ENCODE measurements around the gene KRT77. TPM values are rescaled to one million over a fixed set of nuclear protein-coding genes. Genes with fewer than 3 reads are reported as not detected.

KRT77 gene
- total RNA-seq, 2 donors from 2014 or later, result not detected

DNA sequence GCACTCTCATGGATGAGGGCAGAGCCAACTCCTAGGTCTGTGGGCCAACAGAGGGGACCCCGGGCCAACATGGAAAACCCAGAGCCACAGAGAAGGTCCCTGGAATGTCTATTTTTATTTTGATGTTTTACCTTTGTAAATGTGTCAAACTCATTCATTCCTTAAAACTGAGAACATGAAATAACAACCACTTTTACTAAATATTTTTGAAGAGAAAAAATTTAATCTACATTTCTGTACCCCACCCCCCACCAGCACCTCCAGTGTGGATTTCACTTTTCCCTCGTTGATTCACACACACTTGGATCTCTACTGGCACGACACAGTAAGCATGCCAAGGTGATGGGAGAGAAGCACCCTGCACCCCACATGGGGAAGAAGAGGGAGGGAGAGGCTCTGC is 6.7 kb downstream of the KRT77 start:
- Mint-ChIP-seq H3K27me3 (peaks cover 7 to 14% of the 10 kb centered on the region in 2 donors), H3K36me3 (no peaks in the 10 kb centered on the region), H3K4me3 (no peak overlapping the region), H3K9me3 (no peaks in the 10 kb centered on the region), H3K27ac (no peak overlapping the region), H3K4me1 (ENCODE audit: low read depth in 2 of 2) (peaks cover 5 to 16% of the 10 kb centered on the region in 2 donors)
- ATAC-seq (no peak), DNase-seq (ENCODE audit: low spot score) (no peak)

DNA sequence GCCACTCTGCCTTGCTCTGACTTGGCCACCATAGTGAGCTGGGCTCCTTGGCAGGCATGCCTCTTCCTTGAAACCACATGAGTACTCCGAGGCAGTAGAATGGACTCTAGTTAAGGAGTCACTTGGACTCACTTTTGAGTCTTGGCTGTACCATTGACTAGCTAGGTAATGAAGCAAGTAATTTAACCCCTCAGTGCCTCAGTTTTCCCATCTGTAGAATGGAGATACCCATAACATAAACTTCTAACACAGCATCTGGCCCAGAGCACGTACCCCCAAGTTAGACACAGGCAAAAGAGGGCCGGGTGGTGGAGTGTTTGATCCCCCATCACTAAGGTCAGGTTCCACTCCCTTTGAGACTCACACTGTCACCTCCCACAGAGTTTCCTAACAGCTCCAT is 8.3 kb downstream of the KRT77 start:
- ATAC-seq (no peak), DNase-seq (ENCODE audit: low spot score) (no peak)
- Mint-ChIP-seq H3K27ac (no peak overlapping the region), H3K36me3 (no peaks in the 10 kb centered on the region), H3K27me3 (peaks cover 10 to 14% of the 10 kb centered on the region in 2 donors), H3K4me3 (no peak overlapping the region), H3K4me1 (ENCODE audit: low read depth in 2 of 2) (peaks cover 14 to 30% of the 10 kb centered on the region in 2 donors), H3K9me3 (no peaks in the 10 kb centered on the region)

DNA sequence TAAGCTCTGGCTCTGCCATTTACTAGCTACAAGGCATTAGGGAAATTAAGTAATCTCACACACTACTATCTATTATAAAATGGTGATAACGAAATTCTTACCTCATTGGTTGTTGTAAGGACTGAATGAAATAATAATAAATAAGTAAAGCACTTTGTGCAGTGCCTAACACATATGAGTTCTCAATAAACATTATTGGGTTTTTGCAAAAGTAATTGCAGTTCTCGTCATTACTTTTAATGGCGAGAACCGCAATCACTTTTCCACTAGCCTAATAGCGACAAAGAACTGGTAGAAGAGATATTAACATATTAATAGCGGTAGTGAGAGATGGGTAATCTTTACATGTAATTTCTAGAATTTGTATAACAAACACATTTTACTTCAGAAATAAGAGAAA is 9.2 kb downstream of the KRT77 start:
- no peaks in the 10 kb centered on the region for H3K9me3 Mint-ChIP-seq
- ATAC-seq (no peak), DNase-seq (ENCODE audit: low spot score) (no peak)
- no peak overlapping the region for H3K27ac Mint-ChIP-seq
- no peak overlapping the region for H3K4me3 Mint-ChIP-seq
- H3K27me3 Mint-ChIP-seq, result peaks cover 10 to 14% of the 10 kb centered on the region in 2 donors
- H3K4me1 Mint-ChIP-seq (ENCODE audit: low read depth in 2 of 2), result peaks cover 18 to 33% of the 10 kb centered on the region in 2 donors
- no peaks in the 10 kb centered on the region for H3K36me3 Mint-ChIP-seq

- no peaks in the 10 kb centered on the region for H3K36me3 Mint-ChIP-seq
- H3K4me3 Mint-ChIP-seq, result peak overlapping the region; percentile 26
- H3K27me3 Mint-ChIP-seq, result peaks cover 10 to 23% of the 10 kb centered on the region in 2 donors
- H3K9me3 Mint-ChIP-seq, result no peaks in the 10 kb centered on the region
- no peak overlapping the region for H3K27ac Mint-ChIP-seq
- no peak for DNase-seq (ENCODE audit: low spot score)
- ATAC-seq, result no peak
- H3K4me1 Mint-ChIP-seq (ENCODE audit: low read depth in 2 of 2), result peaks cover 25 to 42% of the 10 kb centered on the region in 2 donors
Observed at GRCh38 chr12:52693261-52693660, 10.1 kb downstream of the KRT77 start.

DNA sequence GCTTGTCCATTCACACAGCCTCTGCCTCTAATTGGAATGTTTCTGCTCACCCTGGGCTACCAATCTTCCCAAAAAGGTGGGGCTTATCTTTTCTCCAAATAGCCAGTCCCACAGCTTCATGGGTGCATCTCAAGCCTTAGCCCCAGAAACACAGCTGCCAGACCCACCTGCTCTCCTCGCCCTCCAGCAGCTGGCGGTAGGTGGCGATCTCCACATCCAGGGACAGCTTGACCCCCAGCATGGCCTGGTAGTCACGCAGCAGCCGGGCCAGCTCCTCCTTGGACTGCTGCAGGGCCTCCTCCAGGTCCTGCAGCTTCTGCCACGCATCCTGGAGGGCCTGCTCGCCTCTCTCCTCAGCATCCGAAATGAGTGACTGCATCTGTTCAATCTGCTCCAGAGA is 11.1 kb downstream of the KRT77 start:
- Mint-ChIP-seq H3K36me3 (no peaks in the 10 kb centered on the region), H3K27me3 (peaks cover 11 to 23% of the 10 kb centered on the region in 2 donors), H3K27ac (no peak overlapping the region), H3K4me3 (no peak overlapping the region), H3K9me3 (no peaks in the 10 kb centered on the region), H3K4me1 (ENCODE audit: low read depth in 2 of 2) (peaks cover 32 to 51% of the 10 kb centered on the region in 2 donors)
- DNase-seq (ENCODE audit: low spot score) (no peak), ATAC-seq (no peak)

DNA sequence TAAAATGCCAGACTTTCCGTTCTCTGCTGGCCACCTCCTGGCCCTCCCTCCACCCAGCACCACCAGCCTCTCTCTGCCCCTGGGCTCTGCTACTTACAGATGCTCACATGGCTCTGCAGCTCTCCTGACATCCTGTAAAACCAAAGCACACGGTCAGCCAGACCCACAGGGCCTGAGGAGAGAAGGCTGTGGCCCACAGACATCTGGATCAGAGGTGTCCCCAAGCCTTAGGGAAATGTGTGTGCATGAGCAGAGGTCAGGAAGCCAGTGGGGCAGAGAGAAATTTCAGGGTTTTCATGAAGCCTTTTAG is 11.5 kb downstream of the KRT77 start:
- ATAC-seq (no peak), DNase-seq (ENCODE audit: low spot score) (no peak)
- Mint-ChIP-seq H3K4me3 (peak overlapping the region; percentile 77), H3K27me3 (peaks cover 11 to 23% of the 10 kb centered on the region in 2 donors), H3K9me3 (no peaks in the 10 kb centered on the region), H3K4me1 (ENCODE audit: low read depth in 2 of 2) (peaks cover 37 to 53% of the 10 kb centered on the region in 2 donors), H3K36me3 (no peaks in the 10 kb centered on the region), H3K27ac (no peak overlapping the region)

DNA sequence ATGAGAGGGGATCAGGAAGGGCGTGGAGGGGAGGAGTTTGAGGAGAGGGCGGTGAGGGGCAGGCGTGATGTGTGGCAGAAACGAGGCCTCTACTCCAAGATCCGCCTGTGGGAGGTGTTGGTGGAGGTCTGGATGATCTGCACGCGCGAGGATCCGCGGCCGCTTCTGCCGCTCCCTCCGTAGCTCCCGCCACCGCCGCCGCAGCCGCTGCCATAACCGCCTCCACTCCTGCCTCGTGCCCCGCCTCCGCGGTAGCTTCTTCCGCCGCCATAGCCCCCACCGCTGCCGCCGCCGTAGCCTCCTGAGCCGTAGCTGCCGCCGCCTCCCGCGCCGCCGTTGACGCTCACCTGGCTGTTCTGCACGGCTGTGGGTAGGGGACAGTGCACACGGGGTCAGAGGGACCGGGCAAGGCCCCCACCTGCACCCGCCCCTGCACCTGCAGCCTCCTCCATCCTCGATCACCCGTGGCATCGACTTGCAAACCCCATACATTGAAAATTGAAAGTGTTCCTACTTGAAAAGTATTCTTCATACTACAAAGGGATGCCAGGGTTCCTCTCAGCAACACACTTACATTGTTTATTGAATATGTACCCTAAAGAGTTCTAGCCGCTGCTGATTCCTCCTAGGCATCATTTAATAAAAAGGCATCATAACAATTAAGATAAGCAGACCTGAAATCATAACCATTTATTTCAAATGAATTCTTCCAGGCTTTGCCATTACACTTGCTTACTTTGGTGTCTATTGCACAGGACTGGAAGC is 12.1 kb downstream of the KRT77 start:
- no peak overlapping the region for H3K27ac Mint-ChIP-seq
- H3K27me3 Mint-ChIP-seq, result peaks cover 10 to 23% of the 10 kb centered on the region in 2 donors
- ATAC-seq, result peak; percentile 66 to 72

GRCh38 chr12:52690351-52691075 is 12.8 kb downstream of the KRT77 start:
- DNase-seq (ENCODE audit: low spot score), result no peak
- Mint-ChIP-seq H3K27ac (no peak overlapping the region), H3K4me3 (peak overlapping the region; percentile 77), H3K4me1 (ENCODE audit: low read depth in 2 of 2) (peaks cover 41 to 53% of the 10 kb centered on the region in 2 donors), H3K36me3 (no peaks in the 10 kb centered on the region), H3K27me3 (peaks cover 9 to 23% of the 10 kb centered on the region in 2 donors), H3K9me3 (no peaks in the 10 kb centered on the region)
- no peak for ATAC-seq

More for the DNA sequence above, 12.1 kb downstream of the KRT77 start:
- peak; percentile 63 for DNase-seq (ENCODE audit: low spot score)
- Mint-ChIP-seq H3K9me3 (no peaks in the 10 kb centered on the region), H3K36me3 (no peaks in the 10 kb centered on the region), H3K4me1 (ENCODE audit: low read depth in 2 of 2) (peaks cover 41 to 53% of the 10 kb centered on the region in 2 donors), H3K4me3 (peak overlapping the region; percentile 77)

GRCh38 chr12:52689936-52690335 is 13.4 kb downstream of the KRT77 start:
- peaks cover 9 to 23% of the 10 kb centered on the region in 2 donors for H3K27me3 Mint-ChIP-seq
- H3K36me3 Mint-ChIP-seq, result no peaks in the 10 kb centered on the region
- no peak overlapping the region for H3K27ac Mint-ChIP-seq
- peaks cover 41 to 53% of the 10 kb centered on the region in 2 donors for H3K4me1 Mint-ChIP-seq (ENCODE audit: low read depth in 2 of 2)
- no peaks in the 10 kb centered on the region for H3K9me3 Mint-ChIP-seq
- no peak for ATAC-seq
- no peak for DNase-seq (ENCODE audit: low spot score)
- no peak overlapping the region for H3K4me3 Mint-ChIP-seq

- Mint-ChIP-seq H3K27me3 (peaks cover 9 to 26% of the 10 kb centered on the region in 2 donors), H3K4me1 (ENCODE audit: low read depth in 2 of 2) (peaks cover 41 to 53% of the 10 kb centered on the region in 2 donors), H3K36me3 (no peaks in the 10 kb centered on the region), H3K9me3 (no peaks in the 10 kb centered on the region), H3K4me3 (no peak overlapping the region), H3K27ac (peak overlapping the region in 1 of 2 donors; percentile 38)
- DNase-seq (ENCODE audit: low spot score), result no peak
- no peak for ATAC-seq
Observed at GRCh38 chr12:52689239-52689638, 14.1 kb downstream of the KRT77 start.

DNA sequence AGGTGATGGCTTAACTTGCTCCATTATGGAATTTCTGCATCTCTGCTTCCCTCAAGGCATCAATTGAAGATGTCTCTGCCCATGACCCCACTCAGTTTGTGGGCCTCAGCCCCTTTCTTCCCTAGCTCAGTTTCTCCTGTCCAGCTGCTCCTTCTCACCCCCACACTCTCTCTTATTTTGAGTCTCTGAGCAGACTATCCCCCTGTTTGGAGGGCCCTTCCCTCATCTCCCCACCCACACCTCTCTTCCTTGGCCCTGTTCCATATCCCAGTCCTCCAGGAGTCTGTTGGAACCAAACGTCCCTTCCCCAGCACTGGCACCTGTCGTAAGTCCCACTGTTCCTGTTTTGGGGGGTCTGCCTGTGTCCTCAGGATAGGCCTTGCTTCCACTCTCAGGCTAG is 14.8 kb downstream of the KRT77 start:
- ATAC-seq, result no peak
- Mint-ChIP-seq H3K4me1 (ENCODE audit: low read depth in 2 of 2) (peaks cover 47 to 52% of the 10 kb centered on the region in 2 donors), H3K27me3 (peaks cover 13 to 33% of the 10 kb centered on the region in 2 donors), H3K4me3 (no peak overlapping the region), H3K36me3 (no peaks in the 10 kb centered on the region), H3K27ac (peak overlapping the region in 1 of 2 donors; percentile 40), H3K9me3 (no peaks in the 10 kb centered on the region)
- no peak for DNase-seq (ENCODE audit: low spot score)

DNA sequence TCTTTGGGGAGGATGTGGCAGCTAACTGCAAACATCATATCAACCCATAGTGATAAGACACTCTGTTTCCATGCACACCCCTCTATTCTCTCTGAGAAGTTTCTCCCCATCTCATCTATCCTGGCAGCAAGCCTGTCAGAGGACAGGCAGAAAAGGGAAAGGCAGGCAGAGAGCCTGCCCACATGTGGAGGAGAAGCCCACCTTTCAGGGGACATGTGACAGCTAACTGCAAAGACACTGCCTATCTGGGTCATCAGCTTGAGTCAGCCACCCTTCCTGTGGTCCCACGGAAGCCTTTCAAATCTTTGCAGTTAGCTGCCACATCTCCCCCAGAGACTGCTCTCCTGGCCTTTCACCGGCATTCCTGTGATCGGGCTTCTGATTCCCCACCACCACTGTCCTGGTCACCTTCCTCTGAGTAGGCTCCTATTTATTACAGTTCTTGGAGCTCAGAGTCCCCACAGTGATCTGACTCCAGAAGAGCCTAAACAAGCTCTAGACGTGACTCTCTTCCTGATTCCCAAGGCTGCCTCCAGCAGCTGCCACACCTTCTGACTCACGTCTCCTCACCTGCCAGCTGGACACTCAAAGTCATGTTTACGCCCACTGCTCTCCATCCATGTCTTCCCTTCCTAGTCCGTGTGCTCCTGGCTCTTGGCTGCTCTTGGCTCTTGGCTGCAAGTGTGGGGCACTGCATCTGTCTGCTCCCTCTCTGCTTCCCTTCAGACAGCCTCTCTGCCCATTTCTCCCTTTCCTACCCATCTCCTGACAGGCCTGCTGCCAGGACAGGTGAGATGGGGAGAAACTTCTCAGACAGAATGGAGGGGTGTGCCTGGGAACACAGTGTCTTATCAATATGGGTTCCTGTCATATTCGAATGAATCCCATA is 15.6 kb downstream of the KRT77 start:
- Mint-ChIP-seq H3K9me3 (no peaks in the 10 kb centered on the region), H3K4me1 (ENCODE audit: low read depth in 2 of 2) (peaks cover 44 to 50% of the 10 kb centered on the region in 2 donors), H3K27me3 (peaks cover 13 to 25% of the 10 kb centered on the region in 2 donors), H3K4me3 (peak overlapping the region; percentile 59), H3K27ac (peak overlapping the region in 1 of 2 donors; percentile 40), H3K36me3 (no peaks in the 10 kb centered on the region)
- ATAC-seq (no peak), DNase-seq (ENCODE audit: low spot score) (no peak)

- H3K27me3 Mint-ChIP-seq, result peaks cover 13 to 24% of the 10 kb centered on the region in 2 donors
Observed at GRCh38 chr12:52686756-52687487, 16.4 kb downstream of the KRT77 start.

More at GRCh38 chr12:52686756-52687487, 16.4 kb downstream of the KRT77 start:
- H3K27ac Mint-ChIP-seq, result no peak overlapping the region
- DNase-seq (ENCODE audit: low spot score) (no peak), ATAC-seq (no peak)
- H3K36me3 Mint-ChIP-seq, result no peaks in the 10 kb centered on the region
- no peak overlapping the region for H3K4me3 Mint-ChIP-seq
- H3K4me1 Mint-ChIP-seq (ENCODE audit: low read depth in 2 of 2), result peaks cover 46 to 55% of the 10 kb centered on the region in 2 donors
- no peaks in the 10 kb centered on the region for H3K9me3 Mint-ChIP-seq

Data from natural killer cell treated with Interleukin-12 subunit alpha and Interleukin-12 subunit beta and Interleukin-15 and Interleukin-18, amount 100 ng/mL, for 72 hours (primary cell).